Measurements from ENCODE around the gene FOXJ3. TPM values are rescaled to one million over a fixed set of nuclear protein-coding genes. Genes with fewer than 3 reads are reported as not detected.

FOXJ3 gene
- total and polyA plus RNA-seq, 2 of the 8 experiments (the other 6 are each of a cell fraction or from before 2014, with no cell fraction given): 48.6 to 51.9 TPM

DNA sequence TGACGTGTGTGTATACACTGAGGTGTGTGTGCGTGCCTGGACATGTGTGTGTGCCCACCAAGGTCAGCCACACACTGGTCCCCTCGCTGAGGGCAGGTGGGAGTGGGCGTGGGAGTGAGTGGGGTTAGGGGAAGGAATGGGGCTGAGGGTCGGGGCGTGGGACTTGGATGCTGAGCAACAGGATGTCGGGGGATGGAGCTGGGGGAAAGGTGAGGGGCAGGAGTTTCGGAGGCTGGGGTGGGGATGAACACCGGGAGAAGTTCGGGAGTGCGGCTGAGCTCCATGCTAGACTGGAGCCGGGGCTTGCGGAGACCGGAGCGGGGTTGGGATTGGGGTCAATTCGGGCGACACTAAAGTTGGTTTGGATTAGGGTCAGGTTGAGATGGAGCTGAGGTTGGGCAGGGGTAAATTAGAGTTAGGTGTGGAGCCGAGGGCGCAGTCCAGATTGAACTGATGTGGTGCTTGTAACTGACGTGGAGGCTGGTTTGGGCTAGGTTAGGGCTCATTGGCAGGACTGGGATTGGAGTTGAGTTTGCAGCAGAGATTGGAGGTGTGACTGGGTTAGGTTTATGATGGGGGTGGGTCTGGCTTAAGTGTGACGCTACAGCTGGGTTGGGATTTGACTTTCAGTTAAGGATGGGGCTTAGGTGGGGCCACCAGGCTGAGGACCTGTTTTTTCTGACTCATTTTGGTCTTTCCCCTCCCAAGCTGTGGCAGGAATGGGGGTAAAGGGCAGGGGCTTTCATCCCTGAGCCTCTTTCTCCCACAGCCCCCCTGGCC, 167.2 kb downstream of the FOXJ3 start (continued):
- TF ChIP-seq FOSL1 (IDR thresholded peaks at IDR 0.05; ENCODE audit: insufficient read depth, low read depth, low read length): no peak
- TF ChIP-seq KDM1A (IDR thresholded peaks at IDR 0.05; ENCODE audit: borderline replicate concordance, low read length): no peak
- no peak for TF ChIP-seq BCL11A (IDR thresholded peaks at IDR 0.05; ENCODE audit: low read depth in 2 of 2, low read length in 2 of 2)

Measured in H1 (cell line).